HL-60 (cell line): ENCODE data around the gene TCF15.

ENCODE experiments used
- DNase-seq, 2 experiments: peaks; one replicate each; pipeline ENCODE4 v3.0.0-alpha.2; 2010 to 2020; ENCODE audit warnings: low read depth in 1 of 2, low spot score in 1 of 2
- H3K27ac ChIP-seq: fragments of 250-450 bp; sonication (Bioruptor Pico); replicated peaks from 2 replicates; pipeline ENCODE4 v1.5.1; 2020; ENCODE audit warnings: mild to moderate bottlenecking, moderate library complexity
- H3K27me3 ChIP-seq: fragments of 250-450 bp; sonication (Bioruptor Pico); 2 replicates; pipeline ENCODE4 v1.5.1; 2021; ENCODE audit warnings: mild to moderate bottlenecking, moderate library complexity; ENCODE audit not compliant: insufficient read depth, poor library complexity, severe bottlenecking
- H3K4me3 ChIP-seq: replicated peaks from 2 replicates; pipeline ENCODE4 v1.5.1; 2011; ENCODE audit warnings: mild to moderate bottlenecking, control low read depth, low read length; ENCODE audit not compliant: insufficient read depth
- GABPA ChIP-seq: IDR thresholded peaks from 2 replicates; pipeline ENCODE4 v1.6.1; 2012; ENCODE audit warnings: low read depth
- POLR2AphosphoS5 ChIP-seq: IDR thresholded peaks from 2 replicates; pipeline ENCODE4 v1.6.1; 2012; ENCODE audit warnings: low read depth
- SPI1 ChIP-seq: IDR thresholded peaks from 2 replicates; pipeline ENCODE4 v1.6.1; 2012; ENCODE audit warnings: low read depth, mild to moderate bottlenecking, borderline replicate concordance
- TF ChIP-seq, protein P1 (sequence below): IDR thresholded peaks from one replicate; pipeline ENCODE4 v1.5.1; 2011; ENCODE audit warnings: low read length, control low read depth, inconsistent platforms; ENCODE audit not compliant: insufficient read depth
- TF ChIP-seq, protein P2 (sequence below): IDR thresholded peaks from 2 replicates; pipeline ENCODE4 v1.6.1; 2012; ENCODE audit warnings: low read depth; ENCODE audit not compliant: insufficient replicate concordance

The TCF15 gene

DNA sequence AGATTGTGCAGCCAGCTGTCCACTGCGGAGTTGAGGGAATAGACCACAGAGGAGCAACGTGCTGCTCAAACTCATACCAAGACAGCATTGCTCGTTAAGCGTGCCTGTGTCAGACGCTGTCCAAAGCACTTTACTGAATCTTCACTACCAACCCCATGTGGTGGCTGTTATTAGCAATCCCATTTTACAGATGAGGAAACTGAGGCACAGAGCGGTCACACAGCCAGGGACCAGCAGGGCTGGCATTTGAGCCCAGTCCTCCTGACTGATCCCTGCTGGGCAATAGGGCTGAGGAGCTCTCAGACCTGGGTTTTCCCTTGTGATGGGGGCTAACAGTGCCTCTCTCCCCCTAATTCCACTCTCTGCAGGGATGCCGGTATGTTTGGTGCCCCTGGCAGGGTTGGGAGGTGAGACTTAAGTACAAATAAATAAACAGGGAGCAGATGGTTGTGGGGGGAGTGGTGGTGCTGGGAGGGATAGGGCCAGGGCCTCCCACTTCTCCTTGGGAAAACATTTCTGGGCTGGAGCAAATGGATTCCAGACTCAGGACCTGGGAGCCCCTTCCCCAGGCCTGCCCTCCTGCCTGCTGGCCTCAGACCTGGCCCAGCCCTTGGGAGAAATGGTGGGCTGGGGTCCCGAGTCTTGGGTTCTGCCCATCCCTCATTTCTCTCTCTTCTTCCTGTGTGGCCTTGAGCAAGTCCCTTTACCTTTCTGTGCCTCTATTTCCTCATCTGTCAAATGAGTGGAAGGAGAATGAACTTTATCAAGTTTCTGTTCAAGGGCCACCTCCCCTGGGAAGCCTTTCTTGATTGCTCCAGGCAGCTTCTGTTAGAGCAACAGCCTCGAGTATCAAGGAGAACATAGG, 25.2 kb upstream of the TCF15 start:
- Histone ChIP-seq H3K27ac (no peak overlapping the region), H3K27me3 (peaks cover 11% of the 10 kb centered on the region), H3K4me3 (no peak overlapping the region)
- no peak for DNase-seq
- TF ChIP-seq GABPA: no peak
- TF ChIP-seq, protein P1, sequence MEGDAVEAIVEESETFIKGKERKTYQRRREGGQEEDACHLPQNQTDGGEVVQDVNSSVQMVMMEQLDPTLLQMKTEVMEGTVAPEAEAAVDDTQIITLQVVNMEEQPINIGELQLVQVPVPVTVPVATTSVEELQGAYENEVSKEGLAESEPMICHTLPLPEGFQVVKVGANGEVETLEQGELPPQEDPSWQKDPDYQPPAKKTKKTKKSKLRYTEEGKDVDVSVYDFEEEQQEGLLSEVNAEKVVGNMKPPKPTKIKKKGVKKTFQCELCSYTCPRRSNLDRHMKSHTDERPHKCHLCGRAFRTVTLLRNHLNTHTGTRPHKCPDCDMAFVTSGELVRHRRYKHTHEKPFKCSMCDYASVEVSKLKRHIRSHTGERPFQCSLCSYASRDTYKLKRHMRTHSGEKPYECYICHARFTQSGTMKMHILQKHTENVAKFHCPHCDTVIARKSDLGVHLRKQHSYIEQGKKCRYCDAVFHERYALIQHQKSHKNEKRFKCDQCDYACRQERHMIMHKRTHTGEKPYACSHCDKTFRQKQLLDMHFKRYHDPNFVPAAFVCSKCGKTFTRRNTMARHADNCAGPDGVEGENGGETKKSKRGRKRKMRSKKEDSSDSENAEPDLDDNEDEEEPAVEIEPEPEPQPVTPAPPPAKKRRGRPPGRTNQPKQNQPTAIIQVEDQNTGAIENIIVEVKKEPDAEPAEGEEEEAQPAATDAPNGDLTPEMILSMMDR: no peak
- TF ChIP-seq, protein P2, sequence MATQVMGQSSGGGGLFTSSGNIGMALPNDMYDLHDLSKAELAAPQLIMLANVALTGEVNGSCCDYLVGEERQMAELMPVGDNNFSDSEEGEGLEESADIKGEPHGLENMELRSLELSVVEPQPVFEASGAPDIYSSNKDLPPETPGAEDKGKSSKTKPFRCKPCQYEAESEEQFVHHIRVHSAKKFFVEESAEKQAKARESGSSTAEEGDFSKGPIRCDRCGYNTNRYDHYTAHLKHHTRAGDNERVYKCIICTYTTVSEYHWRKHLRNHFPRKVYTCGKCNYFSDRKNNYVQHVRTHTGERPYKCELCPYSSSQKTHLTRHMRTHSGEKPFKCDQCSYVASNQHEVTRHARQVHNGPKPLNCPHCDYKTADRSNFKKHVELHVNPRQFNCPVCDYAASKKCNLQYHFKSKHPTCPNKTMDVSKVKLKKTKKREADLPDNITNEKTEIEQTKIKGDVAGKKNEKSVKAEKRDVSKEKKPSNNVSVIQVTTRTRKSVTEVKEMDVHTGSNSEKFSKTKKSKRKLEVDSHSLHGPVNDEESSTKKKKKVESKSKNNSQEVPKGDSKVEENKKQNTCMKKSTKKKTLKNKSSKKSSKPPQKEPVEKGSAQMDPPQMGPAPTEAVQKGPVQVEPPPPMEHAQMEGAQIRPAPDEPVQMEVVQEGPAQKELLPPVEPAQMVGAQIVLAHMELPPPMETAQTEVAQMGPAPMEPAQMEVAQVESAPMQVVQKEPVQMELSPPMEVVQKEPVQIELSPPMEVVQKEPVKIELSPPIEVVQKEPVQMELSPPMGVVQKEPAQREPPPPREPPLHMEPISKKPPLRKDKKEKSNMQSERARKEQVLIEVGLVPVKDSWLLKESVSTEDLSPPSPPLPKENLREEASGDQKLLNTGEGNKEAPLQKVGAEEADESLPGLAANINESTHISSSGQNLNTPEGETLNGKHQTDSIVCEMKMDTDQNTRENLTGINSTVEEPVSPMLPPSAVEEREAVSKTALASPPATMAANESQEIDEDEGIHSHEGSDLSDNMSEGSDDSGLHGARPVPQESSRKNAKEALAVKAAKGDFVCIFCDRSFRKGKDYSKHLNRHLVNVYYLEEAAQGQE: no peak
- TF ChIP-seq SPI1: no peak
- no peak for TF ChIP-seq POLR2AphosphoS5

DNA sequence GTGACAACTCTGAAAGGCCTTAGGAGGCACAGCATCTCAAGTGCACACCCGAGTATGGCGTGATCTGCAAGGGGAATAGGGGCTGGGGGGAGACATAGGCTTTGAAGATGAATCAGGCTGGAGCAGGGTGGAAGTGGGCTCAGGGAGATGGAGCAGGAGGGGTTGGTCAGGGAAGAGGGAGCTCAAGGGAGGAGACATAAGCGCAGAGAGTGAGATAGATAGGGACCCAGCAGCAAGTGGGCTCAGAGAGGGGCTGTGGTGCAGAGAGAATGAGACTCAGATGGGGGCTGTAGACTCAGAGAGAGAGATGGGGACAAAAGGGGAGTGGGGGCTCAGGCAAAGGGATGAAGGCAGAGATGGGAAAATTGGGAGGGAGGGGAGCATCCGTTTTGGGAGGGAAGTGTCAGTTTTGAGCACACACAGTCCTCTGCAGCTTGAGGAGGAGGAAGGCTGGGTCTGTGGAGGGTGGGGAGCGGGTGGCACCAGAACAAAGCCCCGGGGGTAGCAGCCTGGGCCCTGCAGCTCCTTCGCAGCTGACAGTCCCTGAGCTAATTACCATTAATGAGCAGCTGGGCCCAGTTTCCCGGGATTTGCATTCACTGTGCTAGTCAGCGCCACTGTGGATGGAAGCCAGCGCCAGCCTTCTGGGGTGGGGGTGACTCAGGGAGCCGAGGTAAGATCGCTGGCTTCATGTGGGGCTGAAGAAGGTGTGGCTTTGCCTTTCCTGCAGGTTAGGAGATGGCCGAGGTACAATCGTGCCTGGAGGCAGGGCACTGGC, 24.2 kb upstream of the TCF15 start:
- H3K27ac ChIP-seq: no peak overlapping the region
- TF ChIP-seq POLR2AphosphoS5 (no peak), GABPA (no peak), SPI1 (no peak)
- TF ChIP-seq, protein P2: no peak
- TF ChIP-seq, protein P1: no peak
- DNase-seq: no peak

DNA sequence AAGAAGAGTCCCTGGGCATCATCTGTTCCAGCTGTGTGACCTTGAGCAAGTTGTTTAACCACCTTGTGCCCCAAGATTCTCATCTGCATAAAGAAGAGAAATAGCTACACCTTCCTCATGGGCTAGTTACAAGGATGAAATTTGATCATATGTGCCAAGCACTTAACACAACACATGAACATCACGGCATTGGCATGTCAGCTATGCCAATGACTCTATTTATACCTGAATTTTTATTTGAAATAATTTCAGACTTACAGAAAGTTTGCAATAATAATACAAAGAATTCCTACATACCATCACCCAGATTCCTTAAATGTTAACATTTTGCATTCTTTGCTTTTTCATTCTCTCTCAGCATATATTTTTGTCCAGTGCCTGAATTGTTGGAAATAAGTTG, 21.0 kb upstream of the TCF15 start:
- DNase-seq: no peak
- Histone ChIP-seq H3K27ac (no peak overlapping the region), H3K27me3 (peaks cover 4% of the 10 kb centered on the region), H3K4me3 (no peak overlapping the region)
- TF ChIP-seq GABPA: no peak
- TF ChIP-seq, protein P2: no peak
- no peak for TF ChIP-seq SPI1
- no peak for TF ChIP-seq POLR2AphosphoS5
- TF ChIP-seq, protein P1: no peak

More for the DNA sequence above, 24.2 kb upstream of the TCF15 start:
- Histone ChIP-seq H3K4me3 (no peak overlapping the region), H3K27me3 (peaks cover 11% of the 10 kb centered on the region)
